Mesenteric fat pad (tissue), 1 donor: ENCODE data around the gene CCDC71. TPM values are rescaled to one million over a fixed set of nuclear protein-coding genes. Genes with fewer than 3 reads are reported as not detected.

Experiments used
- DNase-seq: peaks from one replicate; pipeline ENCODE4 v3.0.0-alpha.2; 2020; ENCODE audit warnings: low spot score
- long read RNA-seq: library from polyadenylated mRNA; unstranded; transcript quantifications from one replicate; pipeline ENCODE4 v2.0.0, GENCODE V29; 2020
- total RNA-seq: library from RNA; stranded (reverse); fragmentation: NEBNext Ultra II Directional; extraction: Animal tissue kit (Norgen Biotek cat#: 25700); gene quantifications from one replicate; pipeline ENCODE4 v1.2.1, GENCODE V29; 2021
- donor health status: DM: yes; HTN: yes; CAD: no.

Gene CCDC71
- total RNA-seq = 19.4 TPM
- long read RNA-seq, partial matches to known transcripts = 0 of 2 reads
- long read RNA-seq, other reads (novel, unspliced or antisense) = 0 of 2 reads

GRCh38 chr3:49165771-49166751, at the start of gene CCDC71:
Gene CCDC71, minus strand, starts transcription at chr3:49166331. Its CDS starts 2,123 bp downstream, at chr3:49164208.
- DNase-seq = peak; percentile 95

- DNase-seq = no peak
These were observed 47.9 kb upstream of the CCDC71 start for GRCh38 chr3:49213998-49214397.

DNA sequence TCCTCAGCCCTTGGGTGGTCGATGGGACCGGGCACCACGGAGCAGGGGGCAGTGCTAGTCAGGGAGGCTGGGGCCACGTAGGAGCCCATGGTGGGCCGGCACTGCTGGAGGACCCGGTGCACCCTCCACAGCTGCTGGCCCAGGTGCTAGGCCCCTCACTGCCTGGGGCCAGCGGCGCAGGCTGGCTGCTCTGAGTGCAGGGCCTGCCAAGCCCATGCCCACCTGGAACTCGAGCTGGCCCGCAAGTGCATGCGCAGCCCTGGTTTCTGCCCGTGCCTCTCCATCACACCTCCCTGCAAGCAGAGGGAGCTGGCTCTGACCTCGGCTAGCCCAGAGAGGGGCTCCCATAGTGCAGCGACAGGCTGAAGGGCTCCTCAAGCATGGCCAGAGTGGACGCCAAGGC, 47.4 kb upstream of the CCDC71 start:
- peak; percentile 59 for DNase-seq

GRCh38 chr3:49199900-49200281, 33.8 kb upstream of the CCDC71 start:
- no peak for DNase-seq

DNA sequence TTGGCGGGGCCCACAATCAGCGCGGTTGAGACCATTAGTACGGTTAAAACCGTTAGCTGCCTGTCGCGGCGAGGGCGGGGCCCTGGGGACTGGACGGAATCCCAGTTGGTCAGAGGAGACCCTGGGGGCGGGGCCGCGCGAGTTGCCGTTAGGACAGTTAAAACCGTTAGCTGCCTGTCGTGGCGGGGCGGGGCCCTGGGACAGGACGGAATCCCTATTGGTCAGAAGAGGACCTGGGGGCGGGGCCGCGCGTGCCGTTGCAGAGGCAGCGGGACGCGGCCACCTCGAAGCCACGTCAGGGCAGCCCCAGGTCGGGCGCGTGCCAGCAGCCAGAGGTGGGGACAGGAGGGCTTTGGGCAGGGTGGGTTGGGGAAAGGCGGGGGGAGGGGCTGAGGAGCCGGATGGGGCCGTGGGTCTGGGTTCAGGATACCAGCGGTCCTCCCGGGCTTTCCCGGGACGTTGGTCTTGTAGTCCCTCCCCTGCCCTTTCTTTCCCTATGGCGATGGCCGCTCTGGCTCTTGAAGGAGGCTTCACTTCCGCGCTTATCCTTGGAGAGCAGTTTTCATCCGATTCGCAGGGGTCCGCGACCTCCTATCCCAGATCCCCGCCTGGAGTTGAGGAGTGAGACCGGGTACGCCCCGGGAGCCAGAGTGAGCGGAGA, 33.2 kb upstream of the CCDC71 start:
- DNase-seq = peak; percentile 96

- no peak for DNase-seq
These were observed 32.6 kb upstream of the CCDC71 start for GRCh38 chr3:49198611-49199230.

DNA sequence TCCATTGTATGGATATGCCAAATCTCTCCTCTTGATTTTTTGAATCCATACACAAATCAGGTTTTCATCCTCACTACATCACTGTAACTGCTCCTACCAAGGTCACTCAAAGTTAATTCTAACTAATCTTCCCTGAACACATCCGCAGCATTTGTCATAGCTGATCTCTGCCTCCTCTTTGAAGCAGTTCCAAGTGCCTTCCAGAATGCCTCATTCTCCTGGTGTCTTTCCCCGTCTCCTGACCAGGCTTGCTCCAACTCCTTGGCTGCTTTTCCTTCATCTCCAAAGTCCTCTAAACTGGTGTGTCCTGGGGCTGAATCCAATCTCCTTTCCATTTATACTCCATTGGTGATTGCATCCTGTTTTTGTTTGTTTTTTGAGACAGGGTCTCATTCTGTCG, 32.0 kb upstream of the CCDC71 start:
- DNase-seq = no peak

DNA sequence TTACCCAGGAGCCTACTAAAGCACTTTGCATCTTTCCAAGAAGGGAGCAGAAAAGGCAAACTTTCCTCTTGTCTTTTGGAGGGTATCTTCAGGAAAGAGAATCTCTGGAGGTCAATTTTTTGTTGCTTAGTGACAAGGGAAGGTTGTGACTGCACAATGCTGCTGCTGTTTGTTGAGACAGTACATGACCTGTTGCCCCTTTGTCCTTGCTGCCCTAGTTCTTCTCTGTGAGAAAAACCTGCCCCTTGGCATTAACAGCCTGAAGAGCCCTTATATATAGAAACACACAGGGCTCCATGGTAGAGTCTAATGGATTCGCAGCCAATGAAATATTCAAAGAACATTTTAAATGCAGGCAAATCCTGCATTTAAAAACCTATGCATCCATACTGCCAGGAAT, 25.6 kb upstream of the CCDC71 start:
- no peak for DNase-seq

- no peak for DNase-seq
These were observed 17.7 kb upstream of the CCDC71 start for GRCh38 chr3:49183873-49184272.

- no peak for DNase-seq
These were observed 16.6 kb upstream of the CCDC71 start for GRCh38 chr3:49182682-49183081.

- no peak for DNase-seq
These were observed 15.2 kb upstream of the CCDC71 start for GRCh38 chr3:49181351-49181750.

GRCh38 chr3:49180116-49180515, 14.0 kb upstream of the CCDC71 start:
- no peak for DNase-seq

- no peak for DNase-seq
These were observed 10.9 kb upstream of the CCDC71 start for GRCh38 chr3:49177073-49177472.

- DNase-seq = no peak
These were observed 9.4 kb upstream of the CCDC71 start for GRCh38 chr3:49175530-49175929.

DNA sequence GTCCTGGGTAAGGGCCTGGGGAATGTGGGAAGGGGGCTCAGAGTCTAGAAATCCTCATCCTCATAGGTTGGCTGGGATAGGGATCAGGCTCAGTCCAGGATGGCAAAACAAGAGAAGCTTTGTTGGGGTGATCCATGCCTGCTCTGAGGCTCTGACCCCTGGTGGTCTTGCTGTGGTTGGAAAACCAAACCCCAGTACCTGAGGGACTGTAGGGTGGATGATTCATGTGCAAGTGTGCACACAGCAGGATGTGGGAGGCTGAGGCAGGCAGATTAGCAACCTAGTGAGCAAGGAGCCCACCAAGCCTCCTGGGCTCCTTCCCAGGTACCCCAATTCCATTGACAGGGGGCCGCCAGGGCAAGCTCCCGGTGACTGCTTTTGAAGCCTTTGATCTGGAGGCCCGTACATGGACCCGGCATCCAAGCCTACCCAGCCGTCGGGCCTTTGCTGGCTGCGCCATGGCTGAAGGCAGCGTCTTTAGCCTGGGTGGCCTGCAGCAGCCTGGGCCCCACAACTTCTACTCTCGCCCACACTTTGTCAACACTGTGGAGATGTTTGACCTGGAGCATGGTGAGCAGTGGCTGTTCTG, 8.4 kb upstream of the CCDC71 start:
- DNase-seq = no peak

GRCh38 chr3:49173792-49174170, 7.7 kb upstream of the CCDC71 start:
- DNase-seq = no peak

GRCh38 chr3:49173116-49173791, 7.1 kb upstream of the CCDC71 start:
- DNase-seq = no peak

- no peak for DNase-seq
These were observed 6.5 kb upstream of the CCDC71 start for GRCh38 chr3:49172551-49173041.

- DNase-seq = no peak
These were observed 5.8 kb upstream of the CCDC71 start for GRCh38 chr3:49171775-49172500.
